Mesodermal cell (in vitro differentiated cells): Measurements from ENCODE around the gene SCAMP3.
A peak's percentile ranks its signal among the peaks of the same experiment; 100 is the strongest.
"Not testable (repeated sequence)": the region's sequence is repeated elsewhere in the genome, so short reads cannot be mapped to it uniquely, and the experiment has no call there.

Experiments used
- H3K27ac ChIP-seq: 2 replicates; pipeline ENCODE4 v1.7.0; 2013; ENCODE audit warnings: mild to moderate bottlenecking, low read depth, low read length, moderate library complexity; ENCODE audit not compliant: severe bottlenecking
- H3K36me3 ChIP-seq: 2 replicates; pipeline ENCODE4 v1.7.1; 2013; ENCODE audit warnings: mild to moderate bottlenecking, low read length, moderate library complexity; ENCODE audit not compliant: control insufficient read depth, insufficient read depth
- H3K4me1 ChIP-seq: one replicate; pipeline ENCODE4 v1.7.1; 2013; ENCODE audit warnings: mild to moderate bottlenecking, low read length; ENCODE audit not compliant: insufficient read depth, control insufficient read depth, poor library complexity, severe bottlenecking
- H3K4me3 ChIP-seq: 2 replicates; pipeline ENCODE4 v1.7.0; 2013; ENCODE audit warnings: low read length, control low read depth, mild to moderate bottlenecking; ENCODE audit not compliant: insufficient read depth, poor library complexity, severe bottlenecking; ENCODE audit errors: extremely low read depth
- H3K9me3 ChIP-seq: 2 replicates; pipeline ENCODE4 v1.7.1; 2013; ENCODE audit warnings: mild to moderate bottlenecking, low read length, moderate library complexity; ENCODE audit not compliant: control insufficient read depth
- WGBS, 2 experiments: methylation state at CpG; one replicate each; pipeline ENCODE4 v1.1.5; 2013; ENCODE audit warnings: missing lambda C conversion rate in 2 of 2; ENCODE audit not compliant: insufficient coverage in 2 of 2; 5-methylcytosine and 5-hydroxymethylcytosine counted together

Gene SCAMP3

DNA sequence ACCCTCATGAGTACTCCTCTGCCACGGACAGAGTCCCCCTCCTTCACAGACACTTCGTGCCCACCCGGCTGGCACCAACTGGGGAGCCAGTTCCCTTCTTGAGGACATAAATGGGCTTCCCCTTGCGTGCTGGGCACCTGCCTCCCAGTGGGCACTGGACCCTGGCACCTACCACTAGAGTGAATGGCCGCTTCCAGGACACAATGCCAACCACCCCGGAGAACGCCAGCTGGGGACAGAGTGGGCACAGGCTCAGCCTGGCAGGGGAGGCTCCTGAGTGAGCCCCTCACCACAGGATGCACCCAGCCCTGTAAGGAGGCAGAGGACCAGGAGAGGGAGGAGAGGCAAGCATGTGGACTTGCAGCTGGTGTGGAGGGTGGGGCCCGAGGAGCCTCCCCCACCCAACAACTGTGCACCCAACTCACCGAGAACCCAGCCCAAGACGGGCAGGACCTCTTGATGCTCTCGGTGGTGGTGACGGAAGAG, 7.9 kb downstream of the SCAMP3 start:
- WGBS, 2 experiments, result 81 to 87% methylated on average over 9 to 11 of the region's 12 CpGs
- Histone ChIP-seq H3K27ac (no peak overlapping the region), H3K4me1 (peaks cover 35% of the 10 kb centered on the region), H3K36me3 (peaks cover 49% of the 10 kb centered on the region), H3K4me3 (peak overlapping the region; percentile 65), H3K9me3 (no peaks in the 10 kb centered on the region)

GRCh38 chr1:155253797-155254196, 8.4 kb downstream of the SCAMP3 start:
- Histone ChIP-seq H3K27ac (peak overlapping the region; percentile 29), H3K4me3 (peak overlapping the region; percentile 65)
- 83 to 100% methylated on average over 4 to 5 of the region's 5 CpGs for WGBS, 2 experiments

GRCh38 chr1:155253208-155253607, 9.0 kb downstream of the SCAMP3 start:
- 88 to 95% methylated on average over 5 of the region's 5 CpGs for WGBS, 2 experiments
- Histone ChIP-seq H3K27ac (no peak overlapping the region), H3K9me3 (no peaks in the 10 kb centered on the region), H3K36me3 (peaks cover 49% of the 10 kb centered on the region), H3K4me1 (peaks cover 35% of the 10 kb centered on the region), H3K4me3 (no peak overlapping the region)

More at GRCh38 chr1:155253797-155254196, 8.4 kb downstream of the SCAMP3 start:
- peaks cover 35% of the 10 kb centered on the region for H3K4me1 ChIP-seq
- no peaks in the 10 kb centered on the region for H3K9me3 ChIP-seq
- peaks cover 49% of the 10 kb centered on the region for H3K36me3 ChIP-seq

GRCh38 chr1:155251566-155251965, 10.6 kb downstream of the SCAMP3 start:
- Histone ChIP-seq H3K27ac (no peak overlapping the region), H3K9me3 (no peaks in the 10 kb centered on the region), H3K36me3 (peaks cover 54% of the 10 kb centered on the region), H3K4me1 (peaks cover 35% of the 10 kb centered on the region), H3K4me3 (no peak overlapping the region)
- WGBS, 2 experiments, result 93 to 96% methylated on average over 2 to 4 of the region's 7 CpGs

- no peak overlapping the region for H3K4me3 ChIP-seq
- H3K4me1 ChIP-seq, result peaks cover 28% of the 10 kb centered on the region
- 15 to 30% methylated on average over 16 to 21 of the region's 23 CpGs for WGBS, 2 experiments
- H3K36me3 ChIP-seq, result peaks cover 57% of the 10 kb centered on the region
- H3K27ac ChIP-seq, result no peak overlapping the region
- no peaks in the 10 kb centered on the region for H3K9me3 ChIP-seq
Measured at GRCh38 chr1:155250633-155251449, 11.3 kb downstream of the SCAMP3 start.

DNA sequence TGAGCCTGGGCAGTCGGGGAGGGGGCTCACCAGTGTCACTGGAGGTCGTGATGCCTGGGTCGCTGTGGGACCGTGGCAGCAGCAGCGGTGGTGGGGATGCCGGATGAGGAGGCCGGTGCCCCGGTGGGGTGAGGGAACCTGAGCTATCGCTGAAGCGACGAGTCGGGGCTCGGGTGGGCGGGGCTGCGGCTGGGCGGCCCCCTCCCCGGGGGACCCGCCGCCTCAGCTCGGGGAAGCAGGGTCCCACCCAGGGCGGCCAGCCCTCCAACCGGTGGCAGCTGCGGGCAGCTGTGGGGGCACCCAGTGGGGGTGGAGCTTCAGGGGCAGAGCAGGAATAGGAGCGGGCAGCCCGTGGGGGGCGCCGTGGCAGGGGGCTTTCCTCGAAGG, 11.9 kb downstream of the SCAMP3 start:
- Histone ChIP-seq H3K9me3 (no peaks in the 10 kb centered on the region), H3K27ac (no peak overlapping the region), H3K4me3 (no peak overlapping the region), H3K36me3 (peaks cover 57% of the 10 kb centered on the region), H3K4me1 (peaks cover 28% of the 10 kb centered on the region)
- WGBS, 2 experiments, result 57 to 72% methylated on average over 24 to 25 of the region's 28 CpGs

DNA sequence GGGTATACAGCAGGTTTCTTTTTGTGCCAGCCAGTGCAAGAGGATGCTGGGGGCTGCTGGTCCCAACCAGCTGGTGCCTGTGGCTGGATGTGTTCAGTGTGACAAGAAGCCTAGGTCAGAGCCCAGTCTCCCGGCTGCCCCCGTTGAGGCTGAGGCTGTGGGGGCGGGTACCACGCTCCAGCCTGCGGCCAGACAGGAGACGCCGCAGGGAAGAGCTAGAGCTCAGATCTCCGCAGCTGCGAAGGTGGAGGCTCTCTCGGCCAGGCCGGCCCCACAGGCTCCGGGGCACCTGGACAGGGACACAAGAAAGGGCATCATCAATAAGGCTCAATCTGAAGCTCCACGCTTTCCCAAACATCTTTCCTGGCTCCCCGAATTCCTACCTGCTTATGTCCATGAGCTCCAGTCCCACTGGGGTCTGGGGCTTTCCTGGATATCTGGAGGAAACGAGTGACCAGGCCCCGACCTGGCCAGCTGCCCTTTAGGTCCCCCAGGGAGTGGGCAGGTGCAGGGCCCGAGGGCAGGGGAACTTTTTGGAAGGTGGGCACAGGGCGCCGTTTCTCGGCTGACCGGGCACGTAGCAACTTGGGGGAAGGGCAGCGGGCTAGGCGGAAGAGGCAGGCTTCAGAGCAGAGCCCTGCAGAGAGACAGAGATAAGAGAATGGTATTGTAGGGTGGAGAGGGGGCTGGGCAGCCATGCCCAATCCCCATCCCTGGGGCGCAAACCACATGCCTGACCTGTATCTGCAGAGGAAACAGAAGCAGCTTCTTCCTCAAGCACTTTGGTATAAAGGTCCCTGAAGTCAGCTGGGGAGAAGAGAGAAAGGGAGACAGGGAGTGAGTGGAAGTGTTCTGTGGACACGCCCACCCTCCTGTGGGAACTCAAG, 14.2 kb downstream of the SCAMP3 start:
- peaks cover 19% of the 10 kb centered on the region for H3K4me1 ChIP-seq
- WGBS, 2 experiments, result 92 to 94% methylated on average over 23 to 26 of the region's 26 CpGs

GRCh38 chr1:155246796-155247195, 15.4 kb downstream of the SCAMP3 start:
- H3K27ac ChIP-seq, H3K9me3 ChIP-seq, H3K4me3 ChIP-seq: not testable (repeated sequence)
- Histone ChIP-seq H3K36me3 (peaks cover 52% of the 10 kb centered on the region), H3K4me1 (peaks cover 22% of the 10 kb centered on the region)
- 100% methylated on average over 3 of the region's 3 CpGs; no CpG with 5 or more reads in 1 of the 2 experiments for WGBS, 2 experiments

More for the DNA sequence above, 14.2 kb downstream of the SCAMP3 start:
- peaks cover 54% of the 10 kb centered on the region for H3K36me3 ChIP-seq
- H3K9me3 ChIP-seq, result no peaks in the 10 kb centered on the region
- no peak overlapping the region for H3K27ac ChIP-seq
- H3K4me3 ChIP-seq, result no peak overlapping the region

- peaks cover 40% of the 10 kb centered on the region for H3K36me3 ChIP-seq
- peak overlapping the region; percentile 64 for H3K4me3 ChIP-seq
- H3K9me3 ChIP-seq, result no peaks in the 10 kb centered on the region
- H3K27ac ChIP-seq, result peak overlapping the region; percentile 90
- H3K4me1 ChIP-seq, result peaks cover 11% of the 10 kb centered on the region
- WGBS, 2 experiments, result 71 to 81% methylated on average over 6 to 7 of the region's 8 CpGs
Measured at GRCh38 chr1:155245163-155245524, 17.0 kb downstream of the SCAMP3 start.

- 0 to 1% methylated on average over 36 to 45 of the region's 53 CpGs for WGBS, 2 experiments
- no peaks in the 10 kb centered on the region for H3K9me3 ChIP-seq
- peak overlapping the region; percentile 90 for H3K27ac ChIP-seq
- H3K4me1 ChIP-seq, result peaks cover 11% of the 10 kb centered on the region
- peak overlapping the region; percentile 64 for H3K4me3 ChIP-seq
- peaks cover 34% of the 10 kb centered on the region for H3K36me3 ChIP-seq
Measured at GRCh38 chr1:155244368-155245162, 17.6 kb downstream of the SCAMP3 start.
